Body of pancreas (tissue), 4 donors: ENCODE measurements around the gene AGBL3.

Source experiments
- POLR2A ChIP-seq, 3 donors: fragments of 450-650 bp; IDR thresholded peaks; one replicate each; pipeline ENCODE4 v1.6.1; 2016; ENCODE audit warnings: antibody characterized with exemption in 3 of 3, mild to moderate bottlenecking in 2 of 3
- TF ChIP-seq, protein P1 (sequence below), 7 experiments: fragments of 450-650 bp in 4 of 7; fragments of 200-600 bp in 3 of 7; sonication (generic) in 3 of 7; IDR thresholded peaks; one replicate each; pipeline ENCODE4 v1.5.1; 2016 to 2019; ENCODE audit warnings: antibody characterized with exemption in 7 of 7

DNA sequence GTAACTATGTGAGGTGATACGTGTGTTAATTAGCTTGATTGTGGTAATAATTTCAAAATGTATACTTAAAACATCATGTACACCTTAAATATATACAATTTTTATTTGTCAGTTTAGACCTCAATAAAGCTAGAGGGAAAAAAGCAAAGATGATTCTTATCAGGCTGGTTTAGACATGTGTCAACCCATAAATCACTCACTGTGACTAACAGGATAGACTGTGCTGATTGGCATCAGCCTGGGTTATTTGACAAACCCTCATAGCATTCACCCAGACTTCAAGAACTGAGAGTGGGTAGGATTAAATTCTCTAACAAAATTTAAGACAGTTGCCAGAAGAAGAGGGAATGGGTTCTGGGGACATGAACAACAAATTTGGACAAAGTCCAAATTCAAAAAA lies 87.8 kb downstream of the AGBL3 start:
- TF ChIP-seq POLR2A (IDR thresholded peaks at IDR 0.05) = no peak
- TF ChIP-seq, protein P1, sequence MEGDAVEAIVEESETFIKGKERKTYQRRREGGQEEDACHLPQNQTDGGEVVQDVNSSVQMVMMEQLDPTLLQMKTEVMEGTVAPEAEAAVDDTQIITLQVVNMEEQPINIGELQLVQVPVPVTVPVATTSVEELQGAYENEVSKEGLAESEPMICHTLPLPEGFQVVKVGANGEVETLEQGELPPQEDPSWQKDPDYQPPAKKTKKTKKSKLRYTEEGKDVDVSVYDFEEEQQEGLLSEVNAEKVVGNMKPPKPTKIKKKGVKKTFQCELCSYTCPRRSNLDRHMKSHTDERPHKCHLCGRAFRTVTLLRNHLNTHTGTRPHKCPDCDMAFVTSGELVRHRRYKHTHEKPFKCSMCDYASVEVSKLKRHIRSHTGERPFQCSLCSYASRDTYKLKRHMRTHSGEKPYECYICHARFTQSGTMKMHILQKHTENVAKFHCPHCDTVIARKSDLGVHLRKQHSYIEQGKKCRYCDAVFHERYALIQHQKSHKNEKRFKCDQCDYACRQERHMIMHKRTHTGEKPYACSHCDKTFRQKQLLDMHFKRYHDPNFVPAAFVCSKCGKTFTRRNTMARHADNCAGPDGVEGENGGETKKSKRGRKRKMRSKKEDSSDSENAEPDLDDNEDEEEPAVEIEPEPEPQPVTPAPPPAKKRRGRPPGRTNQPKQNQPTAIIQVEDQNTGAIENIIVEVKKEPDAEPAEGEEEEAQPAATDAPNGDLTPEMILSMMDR (IDR thresholded peaks at IDR 0.05) = no peak
